Activated T-cell treated with anti-CD3 and anti-CD28 coated beads, Interleukin-2, amount 50 U/mL, for 24 hours (primary cell): ENCODE measurements around the gene PLPPR3.
A peak's percentile ranks its signal among the peaks of the same experiment; 100 is the strongest.

ENCODE experiments used
- DNase-seq: peaks from one replicate; pipeline ENCODE4 v3.0.0-alpha.2; 2020
- H3K27ac Mint-ChIP-seq: 2 replicates; pipeline ENCODE4 v1.8.0; 2020; ENCODE audit warnings: mild to moderate bottlenecking, mixed read lengths
- H3K27me3 Mint-ChIP-seq: 2 replicates; pipeline ENCODE4 v1.8.0; 2020; ENCODE audit warnings: mixed read lengths
- H3K36me3 Mint-ChIP-seq: 2 replicates; pipeline ENCODE4 v1.8.0; 2020; ENCODE audit warnings: low read depth, mixed read lengths
- H3K4me1 Mint-ChIP-seq: 2 replicates; pipeline ENCODE4 v1.8.0; 2020; ENCODE audit warnings: low read depth, mixed read lengths
- H3K4me3 Mint-ChIP-seq: 2 replicates; pipeline ENCODE4 v1.8.0; 2020; ENCODE audit warnings: mild to moderate bottlenecking, moderate library complexity, mixed read lengths
- H3K9me3 Mint-ChIP-seq: 2 replicates; pipeline ENCODE4 v1.8.0; 2020; ENCODE audit warnings: mixed read lengths

The PLPPR3 gene

GRCh38 chr19:811506-812048 lies 10.2 kb downstream of the PLPPR3 start:
- Mint-ChIP-seq H3K27me3 (no peaks in the 10 kb centered on the region), H3K4me3 (no peak overlapping the region)
- DNase-seq: no peak

GRCh38 chr19:810883-811489 lies 10.8 kb downstream of the PLPPR3 start:
- no peaks in the 10 kb centered on the region for H3K27me3 Mint-ChIP-seq
- H3K27ac Mint-ChIP-seq: no peak overlapping the region
- no peak for DNase-seq
- H3K36me3 Mint-ChIP-seq: peaks cover 71% of the 10 kb centered on the region
- H3K9me3 Mint-ChIP-seq: peaks cover 2% of the 10 kb centered on the region
- no peak overlapping the region for H3K4me3 Mint-ChIP-seq
- no peaks in the 10 kb centered on the region for H3K4me1 Mint-ChIP-seq

More at GRCh38 chr19:811506-812048, 10.2 kb downstream of the PLPPR3 start:
- H3K36me3 Mint-ChIP-seq: peaks cover 73% of the 10 kb centered on the region
- H3K27ac Mint-ChIP-seq: no peak overlapping the region
- H3K9me3 Mint-ChIP-seq: peaks cover 5% of the 10 kb centered on the region
- no peaks in the 10 kb centered on the region for H3K4me1 Mint-ChIP-seq

- Mint-ChIP-seq H3K27me3 (no peaks in the 10 kb centered on the region), H3K27ac (peak overlapping the region; percentile 67)
Measured at GRCh38 chr19:810077-810855, 11.5 kb downstream of the PLPPR3 start.

GRCh38 chr19:808423-808775 lies 13.4 kb downstream of the PLPPR3 start:
- peaks cover 73% of the 10 kb centered on the region for H3K36me3 Mint-ChIP-seq
- H3K4me1 Mint-ChIP-seq: peaks cover 7% of the 10 kb centered on the region
- H3K27me3 Mint-ChIP-seq: no peaks in the 10 kb centered on the region
- H3K4me3 Mint-ChIP-seq: no peak overlapping the region
- peak overlapping the region; percentile 50 for H3K27ac Mint-ChIP-seq
- no peak for DNase-seq
- no peaks in the 10 kb centered on the region for H3K9me3 Mint-ChIP-seq

More at GRCh38 chr19:810077-810855, 11.5 kb downstream of the PLPPR3 start:
- DNase-seq: no peak
- no peaks in the 10 kb centered on the region for H3K9me3 Mint-ChIP-seq
- H3K4me1 Mint-ChIP-seq: no peaks in the 10 kb centered on the region
- H3K36me3 Mint-ChIP-seq: peaks cover 71% of the 10 kb centered on the region
- H3K4me3 Mint-ChIP-seq: peak overlapping the region; percentile 38

GRCh38 chr19:807627-808422 lies 13.9 kb downstream of the PLPPR3 start:
- H3K27me3 Mint-ChIP-seq: no peaks in the 10 kb centered on the region
- no peak for DNase-seq
- peak overlapping the region; percentile 74 for H3K27ac Mint-ChIP-seq
- H3K4me1 Mint-ChIP-seq: peaks cover 12% of the 10 kb centered on the region
- H3K4me3 Mint-ChIP-seq: no peak overlapping the region
- no peaks in the 10 kb centered on the region for H3K9me3 Mint-ChIP-seq
- H3K36me3 Mint-ChIP-seq: peaks cover 76% of the 10 kb centered on the region

GRCh38 chr19:806815-807421 lies 14.8 kb downstream of the PLPPR3 start:
- Mint-ChIP-seq H3K36me3 (peaks cover 83% of the 10 kb centered on the region), H3K27ac (peak overlapping the region; percentile 74), H3K4me1 (peaks cover 21% of the 10 kb centered on the region), H3K4me3 (no peak overlapping the region), H3K9me3 (no peaks in the 10 kb centered on the region), H3K27me3 (no peaks in the 10 kb centered on the region)
- no peak for DNase-seq

GRCh38 chr19:805600-806550 lies 15.9 kb downstream of the PLPPR3 start:
- H3K4me3 Mint-ChIP-seq: peak overlapping the region; percentile 31
- H3K27ac Mint-ChIP-seq: peak overlapping the region; percentile 81
- peaks cover 31% of the 10 kb centered on the region for H3K4me1 Mint-ChIP-seq
- H3K36me3 Mint-ChIP-seq: peaks cover 86% of the 10 kb centered on the region
- H3K9me3 Mint-ChIP-seq: no peaks in the 10 kb centered on the region
- no peaks in the 10 kb centered on the region for H3K27me3 Mint-ChIP-seq
- DNase-seq: no peak

GRCh38 chr19:805166-805551 lies 16.6 kb downstream of the PLPPR3 start:
- Mint-ChIP-seq H3K4me3 (peak overlapping the region; percentile 31), H3K36me3 (peaks cover 86% of the 10 kb centered on the region), H3K27me3 (no peaks in the 10 kb centered on the region), H3K27ac (peak overlapping the region; percentile 81), H3K4me1 (peaks cover 37% of the 10 kb centered on the region), H3K9me3 (no peaks in the 10 kb centered on the region)
- DNase-seq: no peak

GRCh38 chr19:804419-805165 lies 17.2 kb downstream of the PLPPR3 start:
- Mint-ChIP-seq H3K4me1 (peaks cover 42% of the 10 kb centered on the region), H3K4me3 (no peak overlapping the region)

GRCh38 chr19:803686-804418 lies 17.9 kb downstream of the PLPPR3 start:
- Mint-ChIP-seq H3K27me3 (no peaks in the 10 kb centered on the region), H3K36me3 (peaks cover 87% of the 10 kb centered on the region), H3K9me3 (no peaks in the 10 kb centered on the region), H3K4me3 (peak overlapping the region; percentile 48), H3K4me1 (peaks cover 46% of the 10 kb centered on the region), H3K27ac (peak overlapping the region; percentile 95)
- DNase-seq: no peak

More at GRCh38 chr19:804419-805165, 17.2 kb downstream of the PLPPR3 start:
- Mint-ChIP-seq H3K9me3 (no peaks in the 10 kb centered on the region), H3K36me3 (peaks cover 86% of the 10 kb centered on the region), H3K27me3 (no peaks in the 10 kb centered on the region), H3K27ac (peak overlapping the region; percentile 95)
- DNase-seq: no peak

- Mint-ChIP-seq H3K9me3 (no peaks in the 10 kb centered on the region), H3K27ac (peak overlapping the region; percentile 95), H3K36me3 (peaks cover 89% of the 10 kb centered on the region), H3K27me3 (no peaks in the 10 kb centered on the region), H3K4me3 (peak overlapping the region; percentile 48), H3K4me1 (peaks cover 46% of the 10 kb centered on the region)
- DNase-seq: no peak
Measured at GRCh38 chr19:803099-803561, 18.6 kb downstream of the PLPPR3 start.

- peaks cover 84% of the 10 kb centered on the region for H3K36me3 Mint-ChIP-seq
- peaks cover 46% of the 10 kb centered on the region for H3K4me1 Mint-ChIP-seq
- H3K9me3 Mint-ChIP-seq: no peaks in the 10 kb centered on the region
- H3K27ac Mint-ChIP-seq: peak overlapping the region; percentile 95
- DNase-seq: no peak
- peak overlapping the region; percentile 90 for H3K4me3 Mint-ChIP-seq
- no peaks in the 10 kb centered on the region for H3K27me3 Mint-ChIP-seq
Measured at GRCh38 chr19:802498-803098, 19.2 kb downstream of the PLPPR3 start.
